ENCODE results near the gene HADHB. TPM values are rescaled to one million over a fixed set of nuclear protein-coding genes. Genes with fewer than 3 reads are reported as not detected.
A peak's percentile ranks its signal among the peaks of the same experiment; 100 is the strongest.
"Not testable (repeated sequence)": the region's sequence is repeated elsewhere in the genome, so short reads cannot be mapped to it uniquely, and the experiment has no call there.

HADHB gene
- total and polyA plus RNA-seq, 4 donors: 83.1 to 95.7 (median 86.3) TPM

GRCh38 chr2:26295511-26295910 is 50.8 kb downstream of the HADHB start:
- no peak for ATAC-seq (ENCODE audit: low FRiP score)
- Histone ChIP-seq H3K4me1 (ENCODE audit: control insufficient read depth in 1 of 2, insufficient read depth in 2 of 2, low read length in 2 of 2) (no peaks in the 10 kb centered on the region), H3K9me3 (ENCODE audit: control insufficient read depth, low read length) (no peaks in the 10 kb centered on the region), H3K27me3 (ENCODE audit: control insufficient read depth in 1 of 2, insufficient read depth in 2 of 2, low read length in 1 of 2) (no peaks in the 10 kb centered on the region), H3K4me3 (ENCODE audit: low read length in 2 of 2) (no peak overlapping the region), H3K27ac (ENCODE audit: low read depth in 1 of 2, low read length in 2 of 2) (no peak overlapping the region), H3K36me3 (ENCODE audit: control insufficient read depth in 1 of 2, insufficient read depth in 2 of 2, low read length in 1 of 2) (no peaks in the 10 kb centered on the region)
- intact Hi-C loops (cut with DNase I): no loop called here
- WGBS, 2 donors: 84 to 98% methylated on average over 1 of the region's 1 CpG
- no peak for DNase-seq

DNA sequence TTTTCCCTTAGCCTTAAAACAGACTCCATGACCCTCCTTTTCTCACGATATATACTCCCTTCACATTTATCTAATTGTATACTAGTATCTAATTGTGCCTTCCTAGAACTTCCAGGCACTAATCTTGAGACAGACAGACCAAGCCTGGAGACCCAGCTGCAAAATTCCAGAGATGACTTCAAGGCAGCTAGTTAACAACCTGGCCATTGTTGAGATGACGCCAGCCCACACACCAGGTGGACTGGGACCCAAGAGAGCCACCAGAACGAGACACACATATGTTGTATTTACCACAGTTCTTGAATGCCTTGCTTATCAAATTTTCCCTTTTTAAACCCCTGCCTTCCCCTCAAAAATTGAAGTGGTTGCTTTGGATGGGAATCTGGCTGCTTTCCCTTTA is 52.3 kb downstream of the HADHB start:
- ATAC-seq (ENCODE audit: low FRiP score): no peak
- no peaks in the 10 kb centered on the region for H3K9me3 ChIP-seq (ENCODE audit: control insufficient read depth, low read length)
- no peaks in the 10 kb centered on the region for H3K36me3 ChIP-seq (ENCODE audit: control insufficient read depth in 1 of 2, insufficient read depth in 2 of 2, low read length in 1 of 2)
- no peak overlapping the region for H3K4me3 ChIP-seq (ENCODE audit: low read length in 2 of 2)
- H3K4me1 ChIP-seq (ENCODE audit: control insufficient read depth in 1 of 2, insufficient read depth in 2 of 2, low read length in 2 of 2): no peaks in the 10 kb centered on the region
- H3K27ac ChIP-seq (ENCODE audit: low read depth in 1 of 2, low read length in 2 of 2): no peak overlapping the region
- no peak for DNase-seq
- no peaks in the 10 kb centered on the region for H3K27me3 ChIP-seq (ENCODE audit: control insufficient read depth in 1 of 2, insufficient read depth in 2 of 2, low read length in 1 of 2)
- 87 to 93% methylated on average over 3 of the region's 3 CpGs for WGBS, 2 donors
- intact Hi-C loops (cut with DNase I): no loop called here

GRCh38 chr2:26298286-26298637 is 53.5 kb downstream of the HADHB start:
- ATAC-seq (ENCODE audit: low FRiP score) (peak; percentile 47), DNase-seq (no peak)
- no peaks in the 10 kb centered on the region for H3K36me3 ChIP-seq (ENCODE audit: control insufficient read depth in 1 of 2, insufficient read depth in 2 of 2, low read length in 1 of 2)
- intact Hi-C loops (cut with DNase I): no loop called here
- peak overlapping the region; percentile 46 to 76 for H3K27ac ChIP-seq (ENCODE audit: low read depth in 1 of 2, low read length in 2 of 2)
- 15 to 16% methylated on average over 17 of the region's 17 CpGs for WGBS, 2 donors
- no peaks in the 10 kb centered on the region for H3K27me3 ChIP-seq (ENCODE audit: control insufficient read depth in 1 of 2, insufficient read depth in 2 of 2, low read length in 1 of 2)
- no peaks in the 10 kb centered on the region for H3K9me3 ChIP-seq (ENCODE audit: control insufficient read depth, low read length)
- no peaks in the 10 kb centered on the region for H3K4me1 ChIP-seq (ENCODE audit: control insufficient read depth in 1 of 2, insufficient read depth in 2 of 2, low read length in 2 of 2)
- H3K4me3 ChIP-seq (ENCODE audit: low read length in 2 of 2): peak overlapping the region; percentile 14 to 44

- Histone ChIP-seq H3K4me1 (ENCODE audit: control insufficient read depth in 1 of 2, insufficient read depth in 2 of 2, low read length in 2 of 2) (no peaks in the 10 kb centered on the region), H3K9me3 (ENCODE audit: control insufficient read depth, low read length) (no peaks in the 10 kb centered on the region), H3K27ac (ENCODE audit: low read depth in 1 of 2, low read length in 2 of 2) (peak overlapping the region; percentile 46 to 76), H3K27me3 (ENCODE audit: control insufficient read depth in 1 of 2, insufficient read depth in 2 of 2, low read length in 1 of 2) (no peaks in the 10 kb centered on the region), H3K36me3 (ENCODE audit: control insufficient read depth in 1 of 2, insufficient read depth in 2 of 2, low read length in 1 of 2) (no peaks in the 10 kb centered on the region), H3K4me3 (ENCODE audit: low read length in 2 of 2) (peak overlapping the region; percentile 43 to 44)
- ATAC-seq (ENCODE audit: low FRiP score): peak; percentile 84
- 1% methylated on average over 30 of the region's 30 CpGs for WGBS, 2 donors
- intact Hi-C loops (cut with DNase I): no loop called here
- DNase-seq: peak in 1 of 2 donors; percentile 64
These were observed 54.1 kb downstream of the HADHB start for GRCh38 chr2:26298638-26299393.

DNA sequence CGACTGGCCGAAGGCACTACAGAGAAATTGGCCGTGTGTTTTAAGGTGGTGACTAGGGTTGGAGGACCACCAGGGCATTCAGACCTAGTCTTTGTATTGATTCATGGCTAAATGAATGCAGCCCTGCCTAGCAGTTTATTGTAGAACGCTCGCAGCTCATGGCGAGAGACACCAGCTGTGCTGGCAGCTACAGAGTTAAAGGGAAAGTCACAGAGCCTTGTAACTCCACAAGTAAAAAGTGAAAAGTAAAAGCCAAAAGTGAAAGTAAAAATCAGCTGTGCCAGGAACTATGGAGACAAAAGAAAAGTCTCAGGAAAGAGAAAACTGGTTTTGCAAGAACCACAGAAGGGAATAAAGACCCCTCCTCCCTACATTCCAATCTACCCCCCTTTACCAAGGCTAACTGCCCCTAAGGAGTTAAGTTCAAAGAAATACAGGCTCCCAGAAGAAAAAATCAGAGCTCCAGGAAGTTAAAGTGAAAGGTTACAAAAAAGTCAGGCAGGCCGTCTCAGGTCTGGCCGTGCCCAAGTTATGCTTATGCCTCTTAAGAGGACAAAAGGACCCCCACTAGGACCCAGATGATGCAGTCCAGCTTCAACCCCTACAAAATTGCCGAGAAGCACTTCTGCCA is 54.8 kb downstream of the HADHB start:
- DNase-seq (no peak), ATAC-seq (ENCODE audit: low FRiP score) (peak; percentile 75)
- H3K27me3 ChIP-seq (ENCODE audit: control insufficient read depth in 1 of 2, insufficient read depth in 2 of 2, low read length in 1 of 2): no peaks in the 10 kb centered on the region
- H3K9me3 ChIP-seq (ENCODE audit: control insufficient read depth, low read length): no peaks in the 10 kb centered on the region
- H3K27ac ChIP-seq (ENCODE audit: low read depth in 1 of 2, low read length in 2 of 2): peak overlapping the region; percentile 54 to 64
- 0% methylated on average over 9 of the region's 9 CpGs for WGBS, 2 donors
- intact Hi-C loops (cut with DNase I): no loop called here
- peak overlapping the region; percentile 43 to 44 for H3K4me3 ChIP-seq (ENCODE audit: low read length in 2 of 2)
- no peaks in the 10 kb centered on the region for H3K36me3 ChIP-seq (ENCODE audit: control insufficient read depth in 1 of 2, insufficient read depth in 2 of 2, low read length in 1 of 2)
- H3K4me1 ChIP-seq (ENCODE audit: control insufficient read depth in 1 of 2, insufficient read depth in 2 of 2, low read length in 2 of 2): no peaks in the 10 kb centered on the region

GRCh38 chr2:26300234-26300925 is 55.6 kb downstream of the HADHB start:
- Histone ChIP-seq H3K27ac (ENCODE audit: low read depth in 1 of 2, low read length in 2 of 2) (peak overlapping the region; percentile 41 to 64), H3K9me3 (ENCODE audit: control insufficient read depth, low read length) (no peaks in the 10 kb centered on the region), H3K4me1 (ENCODE audit: control insufficient read depth in 1 of 2, insufficient read depth in 2 of 2, low read length in 2 of 2) (no peaks in the 10 kb centered on the region), H3K27me3 (ENCODE audit: control insufficient read depth in 1 of 2, insufficient read depth in 2 of 2, low read length in 1 of 2) (no peaks in the 10 kb centered on the region), H3K4me3 (ENCODE audit: low read length in 2 of 2) (peak overlapping the region; percentile 43 to 44), H3K36me3 (ENCODE audit: control insufficient read depth in 1 of 2, insufficient read depth in 2 of 2, low read length in 1 of 2) (no peaks in the 10 kb centered on the region)
- intact Hi-C loops (cut with DNase I): no loop called here
- WGBS, 2 donors: 21% methylated on average over 22 of the region's 22 CpGs
- DNase-seq: no peak
- no peak for ATAC-seq (ENCODE audit: low FRiP score)

DNA sequence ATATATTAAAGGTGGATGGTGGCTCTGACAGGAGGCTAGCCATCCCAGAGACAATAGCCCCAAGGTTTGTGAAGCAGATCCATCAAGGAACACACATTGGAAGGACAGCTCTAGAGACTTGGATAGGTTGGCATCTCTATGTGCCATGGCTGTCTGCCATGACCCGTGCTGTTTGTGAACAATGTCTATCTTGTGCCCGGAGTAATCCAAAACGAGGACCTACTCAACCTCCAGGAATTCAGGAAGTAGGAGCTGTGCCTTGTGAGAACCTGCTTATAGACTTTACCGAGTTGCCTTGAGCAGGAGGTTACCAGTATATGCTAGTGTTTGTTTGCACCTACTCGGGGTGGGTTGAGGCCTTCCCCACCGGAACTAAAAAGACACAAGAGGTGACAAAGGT is 58.1 kb downstream of the HADHB start:
- ATAC-seq (ENCODE audit: low FRiP score): no peak
- H3K9me3 ChIP-seq (ENCODE audit: control insufficient read depth, low read length): no peaks in the 10 kb centered on the region
- no peak overlapping the region for H3K27ac ChIP-seq (ENCODE audit: low read depth in 1 of 2, low read length in 2 of 2)
- intact Hi-C loops (cut with DNase I): no loop called here
- H3K36me3 ChIP-seq (ENCODE audit: control insufficient read depth in 1 of 2, insufficient read depth in 2 of 2, low read length in 1 of 2): no peaks in the 10 kb centered on the region
- H3K4me3 ChIP-seq (ENCODE audit: low read length in 2 of 2): no peak overlapping the region
- no peaks in the 10 kb centered on the region for H3K27me3 ChIP-seq (ENCODE audit: control insufficient read depth in 1 of 2, insufficient read depth in 2 of 2, low read length in 1 of 2)
- WGBS, 2 donors: 44 to 49% methylated on average over 6 of the region's 6 CpGs
- H3K4me1 ChIP-seq (ENCODE audit: control insufficient read depth in 1 of 2, insufficient read depth in 2 of 2, low read length in 2 of 2): no peaks in the 10 kb centered on the region
- no peak for DNase-seq

DNA sequence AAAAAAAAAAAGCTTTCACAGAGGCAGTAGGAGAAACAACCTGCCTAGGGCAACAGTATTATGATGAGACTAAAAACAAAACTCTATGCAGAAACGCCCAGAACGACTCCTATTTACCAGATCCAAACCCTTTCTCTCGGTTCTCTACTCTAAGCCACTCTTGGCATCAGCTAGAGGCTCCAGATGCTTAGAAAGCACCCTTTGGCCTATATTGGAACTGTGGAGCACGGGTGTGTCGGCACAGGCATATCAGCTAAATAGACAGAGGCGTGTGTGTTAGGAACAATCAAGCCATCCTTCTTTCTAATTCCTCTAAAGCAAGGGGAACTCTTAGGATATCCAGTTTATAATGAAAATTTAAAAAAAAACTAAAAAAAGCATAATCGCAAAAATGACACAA is 60.4 kb downstream of the HADHB start:
- H3K27me3 ChIP-seq (ENCODE audit: control insufficient read depth in 1 of 2, insufficient read depth in 2 of 2, low read length in 1 of 2); intact Hi-C loops (cut with DNase I); DNase-seq; H3K4me1 ChIP-seq (ENCODE audit: control insufficient read depth in 1 of 2, insufficient read depth in 2 of 2, low read length in 2 of 2); ATAC-seq (ENCODE audit: low FRiP score); H3K27ac ChIP-seq (ENCODE audit: low read depth in 1 of 2, low read length in 2 of 2); H3K4me3 ChIP-seq (ENCODE audit: low read length in 2 of 2); H3K9me3 ChIP-seq (ENCODE audit: control insufficient read depth, low read length); H3K36me3 ChIP-seq (ENCODE audit: control insufficient read depth in 1 of 2, insufficient read depth in 2 of 2, low read length in 1 of 2): not testable (repeated sequence)
- WGBS, 2 donors: 87% methylated on average over 7 of the region's 7 CpGs
